ENCODE data around the gene ARHGAP19.

Gene ARHGAP19

GRCh38 chr10:97180986-97181385 lies 111.5 kb downstream of the ARHGAP19 start:
- no peak for DNase-seq (ENCODE audit: low spot score)
- no peak for TF ChIP-seq CTCF (IDR thresholded peaks at IDR 0.05; ENCODE audit: extremely low read depth, missing control alignments)

- DNase-seq (ENCODE audit: low spot score), result no peak
- TF ChIP-seq CTCF (IDR thresholded peaks at IDR 0.05; ENCODE audit: extremely low read depth, missing control alignments), result no peak
Observed at GRCh38 chr10:97180363-97180755, 112.1 kb downstream of the ARHGAP19 start.

GRCh38 chr10:97179731-97180362 lies 112.6 kb downstream of the ARHGAP19 start:
- TF ChIP-seq CTCF (IDR thresholded peaks at IDR 0.05; ENCODE audit: extremely low read depth, missing control alignments), result no peak
- no peak for DNase-seq (ENCODE audit: low spot score)

- TF ChIP-seq CTCF (IDR thresholded peaks at IDR 0.05; ENCODE audit: extremely low read depth, missing control alignments), result no peak
- DNase-seq (ENCODE audit: low spot score), result no peak
Observed at GRCh38 chr10:97179311-97179710, 113.1 kb downstream of the ARHGAP19 start.

GRCh38 chr10:97178074-97178473 lies 114.4 kb downstream of the ARHGAP19 start:
- TF ChIP-seq CTCF (IDR thresholded peaks at IDR 0.05; ENCODE audit: extremely low read depth, missing control alignments), result no peak
- no peak for DNase-seq (ENCODE audit: low spot score)

- no peak for TF ChIP-seq CTCF (IDR thresholded peaks at IDR 0.05; ENCODE audit: extremely low read depth, missing control alignments)
- no peak for DNase-seq (ENCODE audit: low spot score)
Observed at GRCh38 chr10:97176226-97176625, 116.2 kb downstream of the ARHGAP19 start.

GRCh38 chr10:97175586-97175985 lies 116.9 kb downstream of the ARHGAP19 start:
- TF ChIP-seq CTCF (IDR thresholded peaks at IDR 0.05; ENCODE audit: extremely low read depth, missing control alignments), result no peak
- no peak for DNase-seq (ENCODE audit: low spot score)
